ENCODE results near the gene LRRK2.

The LRRK2 gene

GRCh38 chr12:40233741-40234367, 9.1 kb downstream of the LRRK2 start:
- ATAC-seq: no peak
- TF ChIP-seq RARB (CRISPR knock-in tag; IDR thresholded peaks at IDR 0.05) (no peak), CSDC2 (CRISPR knock-in tag; IDR thresholded peaks at IDR 0.05) (no peak), ZFP3 (CRISPR knock-in tag; IDR thresholded peaks at IDR 0.05) (no peak), OSR1 (CRISPR knock-in tag; IDR thresholded peaks at IDR 0.05) (no peak), ZC3H10 (CRISPR knock-in tag; IDR thresholded peaks at IDR 0.05) (no peak)
- TF ChIP-seq, protein P1, sequence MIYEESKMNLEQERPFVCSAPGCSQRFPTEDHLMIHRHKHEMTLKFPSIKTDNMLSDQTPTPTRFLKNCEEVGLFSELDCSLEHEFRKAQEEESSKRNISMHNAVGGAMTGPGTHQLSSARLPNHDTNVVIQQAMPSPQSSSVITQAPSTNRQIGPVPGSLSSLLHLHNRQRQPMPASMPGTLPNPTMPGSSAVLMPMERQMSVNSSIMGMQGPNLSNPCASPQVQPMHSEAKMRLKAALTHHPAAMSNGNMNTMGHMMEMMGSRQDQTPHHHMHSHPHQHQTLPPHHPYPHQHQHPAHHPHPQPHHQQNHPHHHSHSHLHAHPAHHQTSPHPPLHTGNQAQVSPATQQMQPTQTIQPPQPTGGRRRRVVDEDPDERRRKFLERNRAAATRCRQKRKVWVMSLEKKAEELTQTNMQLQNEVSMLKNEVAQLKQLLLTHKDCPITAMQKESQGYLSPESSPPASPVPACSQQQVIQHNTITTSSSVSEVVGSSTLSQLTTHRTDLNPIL (CRISPR knock-in tag; IDR thresholded peaks at IDR 0.05; ENCODE audit: low read depth): no peak
- TF ChIP-seq, protein P2, sequence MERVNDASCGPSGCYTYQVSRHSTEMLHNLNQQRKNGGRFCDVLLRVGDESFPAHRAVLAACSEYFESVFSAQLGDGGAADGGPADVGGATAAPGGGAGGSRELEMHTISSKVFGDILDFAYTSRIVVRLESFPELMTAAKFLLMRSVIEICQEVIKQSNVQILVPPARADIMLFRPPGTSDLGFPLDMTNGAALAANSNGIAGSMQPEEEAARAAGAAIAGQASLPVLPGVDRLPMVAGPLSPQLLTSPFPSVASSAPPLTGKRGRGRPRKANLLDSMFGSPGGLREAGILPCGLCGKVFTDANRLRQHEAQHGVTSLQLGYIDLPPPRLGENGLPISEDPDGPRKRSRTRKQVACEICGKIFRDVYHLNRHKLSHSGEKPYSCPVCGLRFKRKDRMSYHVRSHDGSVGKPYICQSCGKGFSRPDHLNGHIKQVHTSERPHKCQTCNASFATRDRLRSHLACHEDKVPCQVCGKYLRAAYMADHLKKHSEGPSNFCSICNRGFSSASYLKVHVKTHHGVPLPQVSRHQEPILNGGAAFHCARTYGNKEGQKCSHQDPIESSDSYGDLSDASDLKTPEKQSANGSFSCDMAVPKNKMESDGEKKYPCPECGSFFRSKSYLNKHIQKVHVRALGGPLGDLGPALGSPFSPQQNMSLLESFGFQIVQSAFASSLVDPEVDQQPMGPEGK (CRISPR knock-in tag; IDR thresholded peaks at IDR 0.05; ENCODE audit: borderline replicate concordance): no peak
- TF ChIP-seq, protein P3, sequence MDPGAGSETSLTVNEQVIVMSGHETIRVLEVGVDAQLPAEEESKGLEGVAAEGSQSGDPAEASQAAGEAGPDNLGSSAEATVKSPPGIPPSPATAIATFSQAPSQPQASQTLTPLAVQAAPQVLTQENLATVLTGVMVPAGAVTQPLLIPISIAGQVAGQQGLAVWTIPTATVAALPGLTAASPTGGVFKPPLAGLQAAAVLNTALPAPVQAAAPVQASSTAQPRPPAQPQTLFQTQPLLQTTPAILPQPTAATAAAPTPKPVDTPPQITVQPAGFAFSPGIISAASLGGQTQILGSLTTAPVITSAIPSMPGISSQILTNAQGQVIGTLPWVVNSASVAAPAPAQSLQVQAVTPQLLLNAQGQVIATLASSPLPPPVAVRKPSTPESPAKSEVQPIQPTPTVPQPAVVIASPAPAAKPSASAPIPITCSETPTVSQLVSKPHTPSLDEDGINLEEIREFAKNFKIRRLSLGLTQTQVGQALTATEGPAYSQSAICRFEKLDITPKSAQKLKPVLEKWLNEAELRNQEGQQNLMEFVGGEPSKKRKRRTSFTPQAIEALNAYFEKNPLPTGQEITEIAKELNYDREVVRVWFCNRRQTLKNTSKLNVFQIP (CRISPR knock-in tag; IDR thresholded peaks at IDR 0.05; ENCODE audit: borderline replicate concordance, low read depth): no peak

- no peak for ATAC-seq
- TF ChIP-seq OSR1 (CRISPR knock-in tag; IDR thresholded peaks at IDR 0.05) (no peak), SNAI2 (CRISPR knock-in tag; IDR thresholded peaks at IDR 0.05) (no peak), ZFP30 (CRISPR knock-in tag; IDR thresholded peaks at IDR 0.05) (no peak), ZNF70 (CRISPR knock-in tag; IDR thresholded peaks at IDR 0.05) (no peak), ARNTL (CRISPR knock-in tag; IDR thresholded peaks at IDR 0.05; ENCODE audit: borderline replicate concordance, low read depth) (no peak), ZC3H10 (CRISPR knock-in tag; IDR thresholded peaks at IDR 0.05) (no peak), TSHZ2 (CRISPR knock-in tag; IDR thresholded peaks at IDR 0.05) (no peak), GLIS3 (CRISPR knock-in tag; IDR thresholded peaks at IDR 0.05) (no peak), RARB (CRISPR knock-in tag; IDR thresholded peaks at IDR 0.05) (no peak), CSDC2 (CRISPR knock-in tag; IDR thresholded peaks at IDR 0.05) (no peak)
- TF ChIP-seq, protein P4, sequence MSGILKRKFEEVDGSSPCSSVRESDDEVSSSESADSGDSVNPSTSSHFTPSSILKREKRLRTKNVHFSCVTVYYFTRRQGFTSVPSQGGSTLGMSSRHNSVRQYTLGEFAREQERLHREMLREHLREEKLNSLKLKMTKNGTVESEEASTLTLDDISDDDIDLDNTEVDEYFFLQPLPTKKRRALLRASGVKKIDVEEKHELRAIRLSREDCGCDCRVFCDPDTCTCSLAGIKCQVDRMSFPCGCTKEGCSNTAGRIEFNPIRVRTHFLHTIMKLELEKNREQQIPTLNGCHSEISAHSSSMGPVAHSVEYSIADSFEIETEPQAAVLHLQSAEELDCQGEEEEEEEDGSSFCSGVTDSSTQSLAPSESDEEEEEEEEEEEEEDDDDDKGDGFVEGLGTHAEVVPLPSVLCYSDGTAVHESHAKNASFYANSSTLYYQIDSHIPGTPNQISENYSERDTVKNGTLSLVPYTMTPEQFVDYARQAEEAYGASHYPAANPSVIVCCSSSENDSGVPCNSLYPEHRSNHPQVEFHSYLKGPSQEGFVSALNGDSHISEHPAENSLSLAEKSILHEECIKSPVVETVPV (CRISPR knock-in tag; IDR thresholded peaks at IDR 0.05): no peak
- TF ChIP-seq, protein P1 (CRISPR knock-in tag; IDR thresholded peaks at IDR 0.05; ENCODE audit: low read depth): no peak
Observed at GRCh38 chr12:40236357-40236850, 11.6 kb downstream of the LRRK2 start.

GRCh38 chr12:40238266-40238902, 13.6 kb downstream of the LRRK2 start:
- ATAC-seq: no peak
- peak; percentile 30; the same call in 1 of the 2 replicates for TF ChIP-seq ZNF8 (CRISPR knock-in tag; IDR thresholded peaks at IDR 0.05)
- TF ChIP-seq TCF4 (CRISPR knock-in tag; IDR thresholded peaks at IDR 0.05; ENCODE audit: borderline replicate concordance): peak; percentile 49; the same call in 1 of the 2 replicates
- TF ChIP-seq, protein P1 (CRISPR knock-in tag; IDR thresholded peaks at IDR 0.05; ENCODE audit: low read depth): no peak
- peak; percentile 54; the same call in 1 of the 2 replicates for TF ChIP-seq GLIS3 (CRISPR knock-in tag; IDR thresholded peaks at IDR 0.05)
